Neural cell (in vitro differentiated cells): Measurements from ENCODE around the gene OSBPL2.
A peak's percentile ranks its signal among the peaks of the same experiment; 100 is the strongest.

Source experiments
- EZH2 ChIP-seq: fragments of 200-600, 300-800 bp; shearing (Covaris generic), sonication (generic); IDR thresholded peaks from 2 replicates; pipeline ENCODE4 v1.6.1; 2014; ENCODE audit warnings: antibody characterized with exemption, low read length, borderline replicate concordance, mild to moderate bottlenecking; ENCODE audit not compliant: insufficient read depth, poor library complexity, severe bottlenecking
- POLR2AphosphoS5 ChIP-seq: IDR thresholded peaks from 2 replicates; pipeline ENCODE4 v1.6.1; 2012
- TAF1 ChIP-seq: IDR thresholded peaks from 2 replicates; pipeline ENCODE4 v1.6.1; 2012; ENCODE audit warnings: low read depth
- TF ChIP-seq, protein P1 (sequence below): fragments of 450-650 bp; IDR thresholded peaks from 2 replicates; pipeline ENCODE4 v1.5.1; 2014; ENCODE audit warnings: antibody characterized with exemption, mild to moderate bottlenecking, moderate library complexity; ENCODE audit not compliant: poor library complexity, severe bottlenecking

GRCh38 chr20:62236766-62237513 is 1.4 kb upstream of the OSBPL2 start:
- no peak for TF ChIP-seq EZH2
- TF ChIP-seq TAF1, result no peak
- TF ChIP-seq, protein P1, sequence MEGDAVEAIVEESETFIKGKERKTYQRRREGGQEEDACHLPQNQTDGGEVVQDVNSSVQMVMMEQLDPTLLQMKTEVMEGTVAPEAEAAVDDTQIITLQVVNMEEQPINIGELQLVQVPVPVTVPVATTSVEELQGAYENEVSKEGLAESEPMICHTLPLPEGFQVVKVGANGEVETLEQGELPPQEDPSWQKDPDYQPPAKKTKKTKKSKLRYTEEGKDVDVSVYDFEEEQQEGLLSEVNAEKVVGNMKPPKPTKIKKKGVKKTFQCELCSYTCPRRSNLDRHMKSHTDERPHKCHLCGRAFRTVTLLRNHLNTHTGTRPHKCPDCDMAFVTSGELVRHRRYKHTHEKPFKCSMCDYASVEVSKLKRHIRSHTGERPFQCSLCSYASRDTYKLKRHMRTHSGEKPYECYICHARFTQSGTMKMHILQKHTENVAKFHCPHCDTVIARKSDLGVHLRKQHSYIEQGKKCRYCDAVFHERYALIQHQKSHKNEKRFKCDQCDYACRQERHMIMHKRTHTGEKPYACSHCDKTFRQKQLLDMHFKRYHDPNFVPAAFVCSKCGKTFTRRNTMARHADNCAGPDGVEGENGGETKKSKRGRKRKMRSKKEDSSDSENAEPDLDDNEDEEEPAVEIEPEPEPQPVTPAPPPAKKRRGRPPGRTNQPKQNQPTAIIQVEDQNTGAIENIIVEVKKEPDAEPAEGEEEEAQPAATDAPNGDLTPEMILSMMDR, result peak; percentile 35
- TF ChIP-seq POLR2AphosphoS5, result peak; percentile 50
